ENCODE results near the gene SMIM38.
"Not testable (repeated sequence)": the region's sequence is repeated elsewhere in the genome, so short reads cannot be mapped to it uniquely, and the experiment has no call there.

Gene SMIM38

DNA sequence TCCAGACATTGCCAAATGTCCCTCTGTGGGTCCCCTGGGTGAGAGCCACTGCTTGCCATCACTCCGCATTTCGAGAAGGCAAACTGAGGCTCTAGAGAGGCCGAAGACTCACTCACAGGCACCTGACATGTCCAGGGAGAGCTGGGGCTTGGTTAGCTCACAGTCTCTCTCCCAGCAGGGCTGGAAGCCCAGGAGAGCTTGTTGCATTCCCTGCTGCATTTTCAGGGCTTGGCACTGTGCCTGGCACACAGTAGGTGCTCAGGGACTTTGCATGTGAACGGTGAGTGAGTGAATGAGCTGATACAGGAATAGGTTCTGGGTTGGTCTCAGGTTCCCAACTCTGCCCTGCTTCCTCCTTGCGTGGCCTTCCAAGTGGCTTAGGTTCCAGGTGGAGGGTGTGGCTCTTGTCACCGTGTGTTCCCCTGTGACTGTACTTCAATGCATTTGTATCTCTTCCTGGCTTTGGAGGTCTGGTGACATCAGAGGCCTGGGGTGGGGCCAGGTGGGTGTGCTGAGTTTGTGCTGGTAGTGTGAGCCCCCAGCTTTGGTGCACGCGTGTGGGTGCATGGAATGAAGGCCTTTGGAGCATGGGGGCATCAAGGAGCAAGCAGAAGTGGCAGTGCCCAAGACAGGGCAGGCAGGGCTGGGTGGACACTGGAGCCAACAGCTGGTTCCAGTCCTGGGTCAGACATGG is 18.4 kb upstream of the SMIM38 start:
- no peak for DNase-seq
- WGBS (ENCODE audit: extremely low coverage, insufficient coverage, insufficient read length): no CpG with 5 or more reads among the region's 8 CpGs
- Histone ChIP-seq H3K27ac (ENCODE audit: low read depth, low read length) (no peak overlapping the region), H3K9me3 (ENCODE audit: insufficient read depth, low read depth, low read length) (peaks cover 2% of the 10 kb centered on the region), H4K12ac (ENCODE audit: low read depth, low read length) (no peak overlapping the region), H3K14ac (ENCODE audit: low read length) (no peak overlapping the region), H4K8ac (ENCODE audit: low read depth, low read length) (no peak overlapping the region), H3K18ac (ENCODE audit: low read length) (no peak overlapping the region), H2BK120ac (ENCODE audit: insufficient read depth, low read length, poor library complexity) (no peak overlapping the region), H3K9ac (ENCODE audit: low read length) (no peak overlapping the region), H3K4ac (ENCODE audit: low read depth, low read length) (no peak overlapping the region), H2AK5ac (ENCODE audit: low read length) (no peak overlapping the region), H3K23ac (ENCODE audit: low read length) (no peak overlapping the region), H4K91ac (ENCODE audit: low read depth, low read length) (no peak overlapping the region), H3K36me3 (ENCODE audit: control insufficient read depth in 1 of 2, insufficient read depth in 2 of 2, low read length in 2 of 2) (no peaks in the 10 kb centered on the region), H2BK5ac (ENCODE audit: low read depth, low read length, poor library complexity) (no peak overlapping the region), H3K79me1 (ENCODE audit: low read length) (no peaks in the 10 kb centered on the region), H3K27me3 (ENCODE audit: insufficient read depth, low read length) (no peaks in the 10 kb centered on the region), H3K4me3 (ENCODE audit: low read depth, low read length) (no peak overlapping the region), H3K79me2 (ENCODE audit: control insufficient read depth, insufficient read depth, low read length, poor library complexity) (no peaks in the 10 kb centered on the region), H2AFZ (ENCODE audit: insufficient read depth, low read length, poor library complexity) (no peak overlapping the region), H3K4me1 (ENCODE audit: control insufficient read depth in 1 of 2, insufficient read depth in 2 of 2, low read length in 2 of 2) (peaks cover 4 to 9% of the 10 kb centered on the region in 2 experiments), H2BK12ac (ENCODE audit: low read length) (no peak overlapping the region), H3K4me2 (ENCODE audit: low read length) (no peak overlapping the region)

DNA sequence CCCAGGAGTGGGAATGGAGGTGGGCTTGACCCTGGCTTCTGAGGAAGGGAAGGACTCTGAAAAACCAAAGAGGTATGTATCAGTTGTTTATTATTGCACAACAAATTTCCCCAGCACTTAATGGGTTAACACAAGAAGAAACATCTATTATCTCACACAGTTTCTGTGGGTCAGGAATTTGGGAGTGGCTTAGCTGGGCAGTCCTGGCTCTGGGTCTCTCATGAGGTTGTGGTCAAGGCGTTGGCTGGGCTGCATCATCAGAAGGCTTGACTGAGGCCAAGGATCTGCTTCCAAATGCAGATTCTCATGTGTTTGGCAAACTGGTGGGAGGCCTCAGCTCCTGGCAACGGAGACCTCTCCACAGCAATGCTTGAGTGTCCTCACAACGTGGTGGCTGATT is 17.5 kb upstream of the SMIM38 start:
- Histone ChIP-seq H3K9me3 (ENCODE audit: insufficient read depth, low read depth, low read length) (peaks cover 2% of the 10 kb centered on the region), H3K27ac (ENCODE audit: low read depth, low read length) (no peak overlapping the region), H4K8ac (ENCODE audit: low read depth, low read length) (no peak overlapping the region), H3K27me3 (ENCODE audit: insufficient read depth, low read length) (no peaks in the 10 kb centered on the region), H3K79me2 (ENCODE audit: control insufficient read depth, insufficient read depth, low read length, poor library complexity) (no peaks in the 10 kb centered on the region), H3K4ac (ENCODE audit: low read depth, low read length) (no peak overlapping the region), H4K12ac (ENCODE audit: low read depth, low read length) (no peak overlapping the region), H3K4me2 (ENCODE audit: low read length) (no peak overlapping the region), H2AK5ac (ENCODE audit: low read length) (no peak overlapping the region), H3K9ac (ENCODE audit: low read length) (no peak overlapping the region), H3K4me1 (ENCODE audit: control insufficient read depth in 1 of 2, insufficient read depth in 2 of 2, low read length in 2 of 2) (peaks cover 4 to 9% of the 10 kb centered on the region in 2 experiments), H3K23ac (ENCODE audit: low read length) (no peak overlapping the region), H2BK120ac (ENCODE audit: insufficient read depth, low read length, poor library complexity) (no peak overlapping the region), H3K18ac (ENCODE audit: low read length) (no peak overlapping the region), H3K14ac (ENCODE audit: low read length) (no peak overlapping the region), H3K4me3 (ENCODE audit: low read depth, low read length) (no peak overlapping the region), H2BK12ac (ENCODE audit: low read length) (no peak overlapping the region), H3K36me3 (ENCODE audit: control insufficient read depth in 1 of 2, insufficient read depth in 2 of 2, low read length in 2 of 2) (no peaks in the 10 kb centered on the region), H2AFZ (ENCODE audit: insufficient read depth, low read length, poor library complexity) (no peak overlapping the region), H3K79me1 (ENCODE audit: low read length) (no peaks in the 10 kb centered on the region), H2BK5ac (ENCODE audit: low read depth, low read length, poor library complexity) (no peak overlapping the region), H4K91ac (ENCODE audit: low read depth, low read length) (no peak overlapping the region)
- no CpG with 5 or more reads among the region's 3 CpGs for WGBS (ENCODE audit: extremely low coverage, insufficient coverage, insufficient read length)
- DNase-seq: no peak

DNA sequence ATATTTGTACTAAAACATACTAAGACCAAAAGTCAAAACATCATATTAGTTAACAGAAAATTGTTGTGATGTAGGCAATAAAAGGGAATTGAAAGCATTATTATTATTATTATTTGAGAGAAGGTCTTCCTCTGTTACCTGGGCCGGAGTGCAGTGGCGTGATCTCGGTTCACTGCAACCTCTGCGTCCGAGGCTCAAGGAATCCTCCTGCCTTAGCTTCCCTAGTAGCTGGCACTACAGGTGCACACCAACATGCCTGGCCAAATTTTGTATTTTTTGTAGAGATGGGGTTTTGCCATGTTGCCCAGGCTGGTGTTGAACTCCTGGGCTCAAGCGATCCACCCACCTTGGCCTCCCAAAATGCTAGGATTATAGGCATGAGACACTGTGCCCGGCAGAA is 15.6 kb upstream of the SMIM38 start:
- H2AK5ac ChIP-seq (ENCODE audit: low read length); H3K14ac ChIP-seq (ENCODE audit: low read length); H4K12ac ChIP-seq (ENCODE audit: low read depth, low read length); H4K8ac ChIP-seq (ENCODE audit: low read depth, low read length); H3K4me1 ChIP-seq (ENCODE audit: control insufficient read depth in 1 of 2, insufficient read depth in 2 of 2, low read length in 2 of 2); H2BK12ac ChIP-seq (ENCODE audit: low read length); H3K18ac ChIP-seq (ENCODE audit: low read length); H2BK5ac ChIP-seq (ENCODE audit: low read depth, low read length, poor library complexity); H3K4ac ChIP-seq (ENCODE audit: low read depth, low read length); H4K91ac ChIP-seq (ENCODE audit: low read depth, low read length); H3K4me3 ChIP-seq (ENCODE audit: low read depth, low read length); H3K4me2 ChIP-seq (ENCODE audit: low read length); H3K9me3 ChIP-seq (ENCODE audit: insufficient read depth, low read depth, low read length); H2BK120ac ChIP-seq (ENCODE audit: insufficient read depth, low read length, poor library complexity); H3K23ac ChIP-seq (ENCODE audit: low read length); H3K79me1 ChIP-seq (ENCODE audit: low read length); H3K27me3 ChIP-seq (ENCODE audit: insufficient read depth, low read length); H3K79me2 ChIP-seq (ENCODE audit: control insufficient read depth, insufficient read depth, low read length, poor library complexity); H3K36me3 ChIP-seq (ENCODE audit: control insufficient read depth in 1 of 2, insufficient read depth in 2 of 2, low read length in 2 of 2); DNase-seq; H2AFZ ChIP-seq (ENCODE audit: insufficient read depth, low read length, poor library complexity); H3K9ac ChIP-seq (ENCODE audit: low read length); H3K27ac ChIP-seq (ENCODE audit: low read depth, low read length): not testable (repeated sequence)
- WGBS (ENCODE audit: extremely low coverage, insufficient coverage, insufficient read length): no CpG with 5 or more reads among the region's 7 CpGs

DNA sequence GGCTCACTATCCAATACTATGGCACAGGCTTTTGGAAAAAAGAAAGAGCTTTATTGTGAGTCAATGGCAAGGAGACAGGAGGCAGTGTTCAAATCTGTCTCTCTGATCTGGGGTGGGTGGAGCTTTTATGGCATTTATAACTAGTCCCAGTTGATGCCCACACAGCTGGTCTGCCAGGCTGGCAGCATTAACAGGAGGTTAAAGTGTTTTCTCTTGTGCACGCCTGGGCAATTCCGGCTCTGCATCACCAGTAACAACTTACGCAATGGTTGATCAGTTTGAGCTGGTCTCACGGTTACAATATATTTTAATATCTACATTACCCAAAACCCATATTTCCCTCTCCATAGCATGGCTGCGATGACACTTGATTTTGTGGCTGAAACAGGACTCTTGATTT is 15.1 kb upstream of the SMIM38 start:
- no peak overlapping the region for H3K27ac ChIP-seq (ENCODE audit: low read depth, low read length)
- no peak overlapping the region for H2BK120ac ChIP-seq (ENCODE audit: insufficient read depth, low read length, poor library complexity)
- H3K79me1 ChIP-seq (ENCODE audit: low read length): no peaks in the 10 kb centered on the region
- no peak overlapping the region for H2BK5ac ChIP-seq (ENCODE audit: low read depth, low read length, poor library complexity)
- no peak for DNase-seq
- H3K36me3 ChIP-seq (ENCODE audit: control insufficient read depth in 1 of 2, insufficient read depth in 2 of 2, low read length in 2 of 2): no peaks in the 10 kb centered on the region
- no peaks in the 10 kb centered on the region for H3K79me2 ChIP-seq (ENCODE audit: control insufficient read depth, insufficient read depth, low read length, poor library complexity)
- H2AFZ ChIP-seq (ENCODE audit: insufficient read depth, low read length, poor library complexity): no peak overlapping the region
- no peak overlapping the region for H3K18ac ChIP-seq (ENCODE audit: low read length)
- H3K23ac ChIP-seq (ENCODE audit: low read length): no peak overlapping the region
- no peak overlapping the region for H3K14ac ChIP-seq (ENCODE audit: low read length)
- H3K4me3 ChIP-seq (ENCODE audit: low read depth, low read length): no peak overlapping the region
- no peaks in the 10 kb centered on the region for H3K27me3 ChIP-seq (ENCODE audit: insufficient read depth, low read length)
- no peak overlapping the region for H4K91ac ChIP-seq (ENCODE audit: low read depth, low read length)
- no peak overlapping the region for H3K4me2 ChIP-seq (ENCODE audit: low read length)
- H4K12ac ChIP-seq (ENCODE audit: low read depth, low read length): no peak overlapping the region
- no peak overlapping the region for H3K4ac ChIP-seq (ENCODE audit: low read depth, low read length)
- H3K9me3 ChIP-seq (ENCODE audit: insufficient read depth, low read depth, low read length): peaks cover 2% of the 10 kb centered on the region
- H3K4me1 ChIP-seq (ENCODE audit: control insufficient read depth in 1 of 2, insufficient read depth in 2 of 2, low read length in 2 of 2): peaks cover 4 to 9% of the 10 kb centered on the region in 2 experiments
- H2AK5ac ChIP-seq (ENCODE audit: low read length): no peak overlapping the region
- no peak overlapping the region for H4K8ac ChIP-seq (ENCODE audit: low read depth, low read length)
- no peak overlapping the region for H3K9ac ChIP-seq (ENCODE audit: low read length)
- no peak overlapping the region for H2BK12ac ChIP-seq (ENCODE audit: low read length)
- no CpG with 5 or more reads among the region's 5 CpGs for WGBS (ENCODE audit: extremely low coverage, insufficient coverage, insufficient read length)

Measured in trophoblast cell (in vitro differentiated cells and primary cell).